SK-N-SH (cell line): Measurements from ENCODE around the gene ACYP2. TPM values are rescaled to one million over a fixed set of nuclear protein-coding genes. Genes with fewer than 3 reads are reported as not detected.

Experiments used
- CTCF ChIA-PET: fragments of 300-600, 350-600 bp; formaldehyde crosslinking; extraction: SDS; loops from one replicate; lab custom pipeline; 2021; lab: Yijun Ruan, JAX
- POLR2A ChIA-PET: fragments of 350-600 bp; sonication (Branson Sonifier 250); formaldehyde crosslinking; extraction: SDS; loops from one replicate; lab custom pipeline; 2020; ENCODE audit warnings: antibody characterized with exemption, inconsistent platforms; lab: Yijun Ruan, JAX
- DNase-seq: peaks from one replicate; pipeline ENCODE4 v3.0.0; 2012
- H2AFZ ChIP-seq: fragments of 200-600 bp; sonication (generic); 2 replicates; pipeline ENCODE4 v1.8.1; 2016; ENCODE audit warnings: antibody characterized with exemption, mild to moderate bottlenecking, low read depth
- H3F3A ChIP-seq: fragments of 200-600 bp; sonication (generic); replicated peaks from 2 replicates; pipeline ENCODE3; 2016; ENCODE audit warnings: antibody characterized with exemption, mild to moderate bottlenecking; ENCODE audit not compliant: insufficient read depth
- H3K27ac ChIP-seq, 2 experiments: fragments of 200-500 bp in 1 of 2; fragments of 200-600 bp in 1 of 2; sonication (Bioruptor generic) in 1 of 2; sonication (generic), shearing (Covaris generic) in 1 of 2; 2 replicates each; pipeline versions ENCODE4 v1.5.1 to v1.6.1; 2014 to 2016; ENCODE audit warnings: low read depth in 2 of 2, inconsistent platforms in 1 of 2, low read length in 1 of 2, mild to moderate bottlenecking in 1 of 2, mixed read lengths in 1 of 2
- H3K27me3 ChIP-seq: fragments of 200-600 bp; sonication (generic), shearing (Covaris generic); 2 replicates; pipeline ENCODE4 v1.6.1; 2016; ENCODE audit warnings: mixed run types; ENCODE audit not compliant: insufficient read depth
- H3K36me3 ChIP-seq, 2 experiments: fragments of 200-500 bp in 1 of 2; fragments of 200-600 bp in 1 of 2; sonication (Bioruptor generic) in 1 of 2; sonication (generic) in 1 of 2; replicated peaks in 1 of 2; 2 replicates each; pipeline versions ENCODE3 to v1.5.1; 2014 to 2016; ENCODE audit warnings: low read length in 1 of 2, mild to moderate bottlenecking in 1 of 2; ENCODE audit not compliant: insufficient read depth in 2 of 2, control insufficient read depth in 1 of 2
- H3K4me1 ChIP-seq, 2 experiments: fragments of 200-500 bp in 1 of 2; fragments of 200-600 bp in 1 of 2; sonication (Bioruptor generic) in 1 of 2; sonication (generic), shearing (Covaris generic) in 1 of 2; 2 replicates each; pipeline versions ENCODE4 v1.5.1 to v1.6.1; 2014 to 2016; ENCODE audit warnings: low read depth in 1 of 2, low read length in 1 of 2, mixed run types in 1 of 2; ENCODE audit not compliant: insufficient read depth in 2 of 2, control insufficient read depth in 1 of 2
- H3K4me2 ChIP-seq: fragments of 200-600 bp; sonication (generic), shearing (Covaris generic); 2 replicates; pipeline ENCODE4 v1.6.1; 2017; ENCODE audit warnings: mixed run types
- H3K4me3 ChIP-seq, 2 experiments: fragments of 200-500 bp in 1 of 2; fragments of 200-600 bp in 1 of 2; sonication (Bioruptor generic) in 1 of 2; sonication (generic), shearing (Covaris generic) in 1 of 2; 2 replicates each; pipeline versions ENCODE4 v1.5.1 to v1.8.1; 2014 to 2016; ENCODE audit warnings: low read depth in 2 of 2, inconsistent platforms in 1 of 2, low read length in 1 of 2, mild to moderate bottlenecking in 1 of 2, mixed read lengths in 1 of 2, moderate library complexity in 1 of 2
- H3K79me2 ChIP-seq: fragments of 200-600 bp; sonication (generic); 2 replicates; pipeline ENCODE4 v1.8.1; 2017; ENCODE audit warnings: mild to moderate bottlenecking; ENCODE audit not compliant: insufficient read depth
- H3K9ac ChIP-seq: fragments of 200-600 bp; sonication (generic); 2 replicates; pipeline ENCODE4 v1.6.1; 2017; ENCODE audit warnings: mixed run types
- H3K9me2 ChIP-seq: fragments of 200-600 bp; sonication (generic); 2 replicates; pipeline ENCODE4 v1.6.1; 2017; ENCODE audit warnings: mixed run types
- H3K9me3 ChIP-seq: fragments of 200-600 bp; sonication (generic); 2 replicates; pipeline ENCODE4 v1.6.1; 2017; ENCODE audit warnings: mixed run types, mild to moderate bottlenecking, moderate library complexity
- H4K20me1 ChIP-seq: fragments of 200-600 bp; sonication (generic); 2 replicates; pipeline ENCODE4 v1.6.1; 2017; ENCODE audit warnings: mild to moderate bottlenecking, mixed run types; ENCODE audit not compliant: insufficient read depth
- CHD2 ChIP-seq: fragments of 150-350 bp; IDR thresholded peaks from 2 replicates; pipeline ENCODE4 v1.6.1; 2018; ENCODE audit warnings: low read length; ENCODE audit not compliant: partially characterized antibody
- ELF1 ChIP-seq: IDR thresholded peaks from 2 replicates; pipeline ENCODE4 v1.4.0; 2012
- GATA2 ChIP-seq: sonication (generic); formaldehyde crosslinking; IDR thresholded peaks from 2 replicates; pipeline ENCODE4 v1.5.0; 2020; ENCODE audit warnings: mild to moderate bottlenecking, missing genetic modification reagents
- MEF2A ChIP-seq: IDR thresholded peaks from 2 replicates; pipeline ENCODE4 v1.4.0; 2012; ENCODE audit warnings: low read depth, borderline replicate concordance
- MXI1 ChIP-seq: IDR thresholded peaks from 2 replicates; pipeline ENCODE4 v1.6.1; 2012; ENCODE audit warnings: mild to moderate bottlenecking, low read depth, low read length, improper control_type of control experiment
- POLR2AphosphoS5 ChIP-seq: IDR thresholded peaks from 2 replicates; pipeline ENCODE4 v1.6.1; 2012; ENCODE audit warnings: low read depth, low read length
- RAD21 ChIP-seq: IDR thresholded peaks from 2 replicates; pipeline ENCODE4 v1.6.1; 2012; ENCODE audit warnings: mild to moderate bottlenecking, low read length
- RCOR1 ChIP-seq: fragments of 150-350 bp; IDR thresholded peaks from 2 replicates; pipeline ENCODE4 v1.6.1; 2017; ENCODE audit warnings: antibody characterized with exemption, low read length
- RFX5 ChIP-seq: IDR thresholded peaks from 2 replicates; pipeline ENCODE4 v1.6.1; 2012; ENCODE audit warnings: mild to moderate bottlenecking, improper control_type of control experiment, low read length
- TCF12 ChIP-seq: IDR thresholded peaks from 2 replicates; pipeline ENCODE4 v1.4.0; 2012
- TEAD4 ChIP-seq: IDR thresholded peaks from 2 replicates; pipeline ENCODE4 v1.4.0; 2012; ENCODE audit warnings: mild to moderate bottlenecking, borderline replicate concordance; ENCODE audit not compliant: insufficient read depth
- whole genome bisulfite sequencing: methylation state at CpG from one replicate; pipeline ENCODE4 v1.1.6; 2017; ENCODE audit warnings: low lambda C conversion rate; 5-methylcytosine and 5-hydroxymethylcytosine counted together
- polyA plus RNA-seq, 3 experiments: library from polyadenylated mRNA; depleted of rRNA; stranded (reverse); fragments of >200 nt; gene quantifications; 2 replicates each; pipeline ENCODE4 v1.2.3, GENCODE V29; 2012
- TF ChIP-seq, protein P1 (sequence below): IDR thresholded peaks from 2 replicates; pipeline ENCODE4 v1.6.1; 2012; ENCODE audit warnings: mild to moderate bottlenecking, low read depth, low read length, moderate library complexity
- TF ChIP-seq, protein P2 (sequence below): fragments of 150-350 bp; IDR thresholded peaks from 2 replicates; pipeline ENCODE4 v1.6.1; 2016; ENCODE audit warnings: mild to moderate bottlenecking, low read depth, low read length

The ACYP2 gene
- polyA plus RNA-seq, 1 of the 3 experiments (the other 2 are of a cell fraction), result 8.8 TPM

DNA sequence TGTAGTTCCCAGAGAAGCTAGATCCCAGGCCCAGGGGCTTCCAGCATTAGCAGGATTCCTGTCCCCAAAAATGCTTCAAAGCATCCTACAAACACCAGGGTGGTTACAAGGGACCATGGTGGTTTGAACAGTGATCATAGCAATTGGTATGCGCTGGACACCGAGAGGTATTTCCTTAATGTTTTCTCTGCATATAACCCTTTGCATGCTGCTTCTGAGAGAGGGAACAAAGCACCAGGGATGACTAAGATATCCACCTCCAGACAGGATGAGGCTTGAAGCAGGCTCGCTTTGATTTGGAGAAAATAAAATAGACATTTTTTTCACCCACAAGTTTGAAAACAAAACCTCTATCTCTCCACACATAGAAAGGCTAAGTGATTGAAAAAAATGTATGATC, 191.1 kb downstream of the ACYP2 start:
- ChIA-PET CTCF (interaction anchor here (0.9 kb wide), 1 partner anchor 74 kb away, joined by 3 read pairs; no protein-coding TSS in a partner anchor), POLR2A (no interaction called here)
- no peak for DNase-seq

DNA sequence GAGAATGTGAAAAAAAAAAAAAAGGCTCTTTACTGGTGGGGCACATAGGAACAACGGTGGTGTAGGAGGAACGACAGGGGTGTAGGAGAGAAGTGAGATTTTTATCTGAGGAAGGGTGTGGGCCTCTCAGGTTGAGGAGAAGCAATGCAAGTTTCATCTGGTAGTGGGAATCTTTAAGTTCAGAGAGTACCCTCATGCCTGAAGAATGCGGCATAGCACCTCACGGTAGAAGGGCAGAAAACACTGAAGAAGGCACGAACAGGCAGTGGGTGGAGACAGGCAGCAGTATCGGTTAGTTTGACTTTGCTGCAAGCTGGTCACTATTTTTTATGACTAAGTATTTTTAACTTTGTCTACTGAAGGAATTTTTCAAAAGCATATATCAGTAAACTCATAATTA, 192.8 kb downstream of the ACYP2 start:
- no peaks in the 10 kb centered on the region for H3K9me3 ChIP-seq
- H3K79me2 ChIP-seq, result no peaks in the 10 kb centered on the region
- WGBS, result 93% methylated on average over 6 of the region's 6 CpGs
- ChIA-PET POLR2A (no interaction called here), CTCF (no interaction called here)
- no peak overlapping the region for H3K4me2 ChIP-seq
- no peaks in the 10 kb centered on the region for H3F3A ChIP-seq
- no peaks in the 10 kb centered on the region for H3K36me3 ChIP-seq
- TF ChIP-seq POLR2AphosphoS5 (no peak), TCF12 (no peak), MXI1 (no peak), RAD21 (no peak), TEAD4 (no peak), ELF1 (no peak), RFX5 (no peak), GATA2 (no peak), RCOR1 (no peak), MEF2A (no peak)
- TF ChIP-seq, protein P1, sequence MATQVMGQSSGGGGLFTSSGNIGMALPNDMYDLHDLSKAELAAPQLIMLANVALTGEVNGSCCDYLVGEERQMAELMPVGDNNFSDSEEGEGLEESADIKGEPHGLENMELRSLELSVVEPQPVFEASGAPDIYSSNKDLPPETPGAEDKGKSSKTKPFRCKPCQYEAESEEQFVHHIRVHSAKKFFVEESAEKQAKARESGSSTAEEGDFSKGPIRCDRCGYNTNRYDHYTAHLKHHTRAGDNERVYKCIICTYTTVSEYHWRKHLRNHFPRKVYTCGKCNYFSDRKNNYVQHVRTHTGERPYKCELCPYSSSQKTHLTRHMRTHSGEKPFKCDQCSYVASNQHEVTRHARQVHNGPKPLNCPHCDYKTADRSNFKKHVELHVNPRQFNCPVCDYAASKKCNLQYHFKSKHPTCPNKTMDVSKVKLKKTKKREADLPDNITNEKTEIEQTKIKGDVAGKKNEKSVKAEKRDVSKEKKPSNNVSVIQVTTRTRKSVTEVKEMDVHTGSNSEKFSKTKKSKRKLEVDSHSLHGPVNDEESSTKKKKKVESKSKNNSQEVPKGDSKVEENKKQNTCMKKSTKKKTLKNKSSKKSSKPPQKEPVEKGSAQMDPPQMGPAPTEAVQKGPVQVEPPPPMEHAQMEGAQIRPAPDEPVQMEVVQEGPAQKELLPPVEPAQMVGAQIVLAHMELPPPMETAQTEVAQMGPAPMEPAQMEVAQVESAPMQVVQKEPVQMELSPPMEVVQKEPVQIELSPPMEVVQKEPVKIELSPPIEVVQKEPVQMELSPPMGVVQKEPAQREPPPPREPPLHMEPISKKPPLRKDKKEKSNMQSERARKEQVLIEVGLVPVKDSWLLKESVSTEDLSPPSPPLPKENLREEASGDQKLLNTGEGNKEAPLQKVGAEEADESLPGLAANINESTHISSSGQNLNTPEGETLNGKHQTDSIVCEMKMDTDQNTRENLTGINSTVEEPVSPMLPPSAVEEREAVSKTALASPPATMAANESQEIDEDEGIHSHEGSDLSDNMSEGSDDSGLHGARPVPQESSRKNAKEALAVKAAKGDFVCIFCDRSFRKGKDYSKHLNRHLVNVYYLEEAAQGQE, result no peak
- TF ChIP-seq, protein P2, sequence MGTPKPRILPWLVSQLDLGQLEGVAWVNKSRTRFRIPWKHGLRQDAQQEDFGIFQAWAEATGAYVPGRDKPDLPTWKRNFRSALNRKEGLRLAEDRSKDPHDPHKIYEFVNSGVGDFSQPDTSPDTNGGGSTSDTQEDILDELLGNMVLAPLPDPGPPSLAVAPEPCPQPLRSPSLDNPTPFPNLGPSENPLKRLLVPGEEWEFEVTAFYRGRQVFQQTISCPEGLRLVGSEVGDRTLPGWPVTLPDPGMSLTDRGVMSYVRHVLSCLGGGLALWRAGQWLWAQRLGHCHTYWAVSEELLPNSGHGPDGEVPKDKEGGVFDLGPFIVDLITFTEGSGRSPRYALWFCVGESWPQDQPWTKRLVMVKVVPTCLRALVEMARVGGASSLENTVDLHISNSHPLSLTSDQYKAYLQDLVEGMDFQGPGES, result no peak
- no peak for DNase-seq
- no peak overlapping the region for H3K27ac ChIP-seq
- H2AFZ ChIP-seq, result no peak overlapping the region
- no peaks in the 10 kb centered on the region; the same call in 1 of the 2 replicates for H3K9me2 ChIP-seq
- no peaks in the 10 kb centered on the region for H3K27me3 ChIP-seq
- no peak overlapping the region for H3K4me3 ChIP-seq
- H3K9ac ChIP-seq, result no peak overlapping the region
- no peaks in the 10 kb centered on the region; a peak in 2 of 4 replicates for H3K4me1 ChIP-seq
- H4K20me1 ChIP-seq, result no peaks in the 10 kb centered on the region

More for the DNA sequence above, 191.1 kb downstream of the ACYP2 start:
- Histone ChIP-seq H3K4me1 (no peaks in the 10 kb centered on the region; a peak in 2 of 4 replicates), H3K9ac (no peak overlapping the region), H3K4me2 (no peak overlapping the region), H3K9me2 (no peaks in the 10 kb centered on the region; the same call in 1 of the 2 replicates), H3K36me3 (no peaks in the 10 kb centered on the region), H2AFZ (no peak overlapping the region; the same call in 1 of the 2 replicates), H3F3A (no peaks in the 10 kb centered on the region), H4K20me1 (no peaks in the 10 kb centered on the region), H3K27ac (no peak overlapping the region), H3K27me3 (no peaks in the 10 kb centered on the region), H3K79me2 (no peaks in the 10 kb centered on the region), H3K9me3 (no peaks in the 10 kb centered on the region), H3K4me3 (no peak overlapping the region)
- TF ChIP-seq CHD2, result no peak
- WGBS, result 81% methylated on average over 3 of the region's 3 CpGs
